Liver (tissue), 9 donors: ENCODE measurements around the gene THRB. TPM values are rescaled to one million over a fixed set of nuclear protein-coding genes. Genes with fewer than 3 reads are reported as not detected.

ENCODE experiments used
- DNase-seq: peaks from one replicate; pipeline ENCODE4 v3.0.0-alpha.2; 2017; ENCODE audit warnings: low spot score
- H3K27ac ChIP-seq, 2 donors: one replicate each; pipeline ENCODE4 v1.7.0; 2013; ENCODE audit warnings: inconsistent platforms in 2 of 2, low read length in 2 of 2, control low read depth in 1 of 2, low read depth in 1 of 2, mild to moderate bottlenecking in 1 of 2
- H3K27me3 ChIP-seq, 4 donors: one replicate each; pipeline versions ENCODE4 v1.6.1 to v1.7.0; 2013; ENCODE audit warnings: low read length in 3 of 4, inconsistent platforms in 1 of 4, mild to moderate bottlenecking in 1 of 4, moderate library complexity in 1 of 4; ENCODE audit not compliant: control insufficient read depth in 4 of 4, insufficient read depth in 4 of 4
- H3K36me3 ChIP-seq, 4 donors: one replicate each; pipeline versions ENCODE4 v1.6.1 to v1.7.0; 2013; ENCODE audit warnings: low read length in 3 of 4, mild to moderate bottlenecking in 3 of 4, low read depth in 1 of 4, moderate library complexity in 1 of 4; ENCODE audit not compliant: control insufficient read depth in 4 of 4, insufficient read depth in 3 of 4
- H3K4me1 ChIP-seq, 4 donors: one replicate each; pipeline versions ENCODE4 v1.6.1 to v1.7.0; 2013; ENCODE audit warnings: low read length in 3 of 4, mild to moderate bottlenecking in 3 of 4, moderate library complexity in 1 of 4; ENCODE audit not compliant: control insufficient read depth in 4 of 4, insufficient read depth in 4 of 4
- H3K4me3 ChIP-seq, 3 donors: one replicate each; pipeline versions ENCODE4 v1.6.1 to v1.7.0; 2013; ENCODE audit warnings: low read length in 3 of 3, control low read depth in 1 of 3, low read depth in 1 of 3, mild to moderate bottlenecking in 1 of 3
- H3K9ac ChIP-seq, 2 donors: one replicate each; pipeline ENCODE4 v1.7.0; 2013; ENCODE audit warnings: low read length in 2 of 2, mild to moderate bottlenecking in 2 of 2, moderate library complexity in 2 of 2, control low read depth in 1 of 2, low read depth in 1 of 2
- H3K9me3 ChIP-seq, 4 donors: one replicate each; pipeline versions ENCODE4 v1.6.1 to v1.7.0; 2013; ENCODE audit warnings: low read length in 3 of 4; ENCODE audit not compliant: control insufficient read depth in 4 of 4
- ATF3 ChIP-seq: IDR thresholded peaks from 2 replicates; pipeline ENCODE4 v1.6.1; 2016; ENCODE audit warnings: antibody characterized with exemption
- CTCF ChIP-seq: fragments of 150-350 bp; IDR thresholded peaks from 2 replicates; pipeline ENCODE4 v1.5.1; 2017; ENCODE audit warnings: improper control_type of control experiment, low read depth, low read length; ENCODE audit not compliant: missing input control
- FOXA1 ChIP-seq: IDR thresholded peaks from 2 replicates; pipeline ENCODE4 v1.6.1; 2016; ENCODE audit warnings: antibody characterized with exemption
- FOXA2 ChIP-seq: IDR thresholded peaks from 2 replicates; pipeline ENCODE4 v1.6.1; 2016; ENCODE audit warnings: antibody characterized with exemption
- GABPA ChIP-seq, 2 donors: IDR thresholded peaks in 1 of 2; conservative IDR thresholded peaks in 1 of 2; 2 replicates each; pipeline ENCODE4 v1.6.1; 2016; ENCODE audit warnings: antibody characterized with exemption in 2 of 2, mild to moderate bottlenecking in 1 of 2, moderate library complexity in 1 of 2
- HNF4A ChIP-seq, 2 donors: conservative IDR thresholded peaks; 2 replicates each; pipeline ENCODE4 v1.6.1; 2016; ENCODE audit warnings: antibody characterized with exemption in 2 of 2, mild to moderate bottlenecking in 2 of 2
- JUND ChIP-seq, 2 donors: IDR thresholded peaks; 2 replicates each; pipeline ENCODE4 v1.6.1; 2016; ENCODE audit warnings: antibody characterized with exemption in 2 of 2
- RAD21 ChIP-seq, 2 donors: IDR thresholded peaks; 2 replicates each; pipeline ENCODE4 v1.6.1; 2016; ENCODE audit warnings: antibody characterized with exemption in 2 of 2, mild to moderate bottlenecking in 2 of 2
- RXRA ChIP-seq, 2 donors: IDR thresholded peaks; 2 replicates each; pipeline ENCODE4 v1.6.1; 2017 to 2018; ENCODE audit warnings: antibody characterized with exemption in 2 of 2, mild to moderate bottlenecking in 1 of 2
- SP1 ChIP-seq: IDR thresholded peaks from 2 replicates; pipeline ENCODE4 v1.6.1; 2018; ENCODE audit warnings: antibody characterized with exemption, mild to moderate bottlenecking
- TAF1 ChIP-seq: conservative IDR thresholded peaks from 2 replicates; pipeline ENCODE4 v1.6.1; 2016; ENCODE audit warnings: antibody characterized with exemption, mild to moderate bottlenecking
- WGBS: extraction: QIAGEN DNeasy Blood & Tissue Kit; methylation state at CpG from one replicate; pipeline ENCODE4 v1.1.7; 2013; 5-methylcytosine and 5-hydroxymethylcytosine counted together
- polyA plus RNA-seq, 2 donors: library from polyadenylated mRNA; stranded (reverse) in 1 of 2; unstranded in 1 of 2; fragments of 200-250 nt in 1 of 2; fragments of >200 nt in 1 of 2; fragmentation: Nextera tagmentation in 1 of 2; extraction: Ambion mirVana in 1 of 2; gene quantifications; one replicate each; pipeline versions ENCODE4 v1.2.1 to v1.2.3, GENCODE V29; 2013 to 2015
- total RNA-seq, 2 donors: library from RNA; depleted of rRNA; stranded (reverse); fragments of >200 nt; gene quantifications; one replicate each; pipeline ENCODE4 v1.2.3, GENCODE V29; 2014
- TF ChIP-seq, protein P1 (sequence below): IDR thresholded peaks from 2 replicates; pipeline ENCODE4 v1.6.1; 2016; ENCODE audit warnings: antibody characterized with exemption
- TF ChIP-seq, protein P2 (sequence below): IDR thresholded peaks from 2 replicates; pipeline ENCODE4 v1.6.1; 2016; ENCODE audit warnings: antibody characterized with exemption, mild to moderate bottlenecking
- donor health status: healthy.
- donor health status: healthy.
- donor health status: healthy.
- donor health status: healthy.
- donor health status: healthy.

The THRB gene
- total and polyA plus RNA-seq, 4 donors, result 5.9 to 23.9 (median 9.3) TPM

DNA sequence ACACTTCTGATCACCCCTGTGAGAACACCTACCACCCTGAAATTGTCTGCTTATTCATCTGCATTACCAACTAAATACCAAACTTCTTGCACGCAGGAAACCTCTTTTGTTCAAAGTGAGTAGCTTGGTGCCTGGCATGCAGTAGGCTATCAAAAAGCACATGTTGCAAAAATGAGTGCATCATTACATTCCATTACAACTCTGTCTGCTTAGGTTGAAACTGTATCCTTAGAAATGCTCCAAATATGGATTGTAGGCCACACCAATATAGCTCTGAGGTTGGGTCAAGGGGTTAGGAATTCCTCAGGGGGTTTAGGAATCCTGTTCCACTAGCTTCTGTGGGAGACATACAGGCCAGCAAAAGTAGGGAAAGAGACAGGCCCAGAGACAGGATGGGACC is 107.2 kb downstream of the THRB start:
- H3K36me3 ChIP-seq, result peaks cover 0 to 3% (median 0%) of the 10 kb centered on the region in 4 donors
- no peak overlapping the region for H3K4me3 ChIP-seq

More for the DNA sequence above, 107.2 kb downstream of the THRB start:
- Histone ChIP-seq H3K4me1 (peaks cover 0 to 1% (median 0%) of the 10 kb centered on the region in 4 donors), H3K9me3 (no peaks in the 10 kb centered on the region), H3K9ac (no peak overlapping the region), H3K27me3 (no peaks in the 10 kb centered on the region), H3K27ac (no peak overlapping the region)
- WGBS, result 99% methylated on average over 1 of the region's 1 CpG
- TF ChIP-seq, protein P1, sequence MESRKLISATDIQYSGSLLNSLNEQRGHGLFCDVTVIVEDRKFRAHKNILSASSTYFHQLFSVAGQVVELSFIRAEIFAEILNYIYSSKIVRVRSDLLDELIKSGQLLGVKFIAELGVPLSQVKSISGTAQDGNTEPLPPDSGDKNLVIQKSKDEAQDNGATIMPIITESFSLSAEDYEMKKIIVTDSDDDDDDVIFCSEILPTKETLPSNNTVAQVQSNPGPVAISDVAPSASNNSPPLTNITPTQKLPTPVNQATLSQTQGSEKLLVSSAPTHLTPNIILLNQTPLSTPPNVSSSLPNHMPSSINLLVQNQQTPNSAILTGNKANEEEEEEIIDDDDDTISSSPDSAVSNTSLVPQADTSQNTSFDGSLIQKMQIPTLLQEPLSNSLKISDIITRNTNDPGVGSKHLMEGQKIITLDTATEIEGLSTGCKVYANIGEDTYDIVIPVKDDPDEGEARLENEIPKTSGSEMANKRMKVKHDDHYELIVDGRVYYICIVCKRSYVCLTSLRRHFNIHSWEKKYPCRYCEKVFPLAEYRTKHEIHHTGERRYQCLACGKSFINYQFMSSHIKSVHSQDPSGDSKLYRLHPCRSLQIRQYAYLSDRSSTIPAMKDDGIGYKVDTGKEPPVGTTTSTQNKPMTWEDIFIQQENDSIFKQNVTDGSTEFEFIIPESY, result no peak
- TF ChIP-seq RAD21 (IDR thresholded peaks at IDR 0.05), result no peak
- no peak for TF ChIP-seq JUND (IDR thresholded peaks at IDR 0.05)
- TF ChIP-seq CTCF, result no peak
- no peak for TF ChIP-seq FOXA1
- TF ChIP-seq GABPA (IDR thresholded peaks at IDR 0.05 in 1 of 2, conservative IDR thresholded peaks at IDR 0.05 in 1 of 2), result no peak
- no peak for TF ChIP-seq TAF1
- TF ChIP-seq, protein P2, sequence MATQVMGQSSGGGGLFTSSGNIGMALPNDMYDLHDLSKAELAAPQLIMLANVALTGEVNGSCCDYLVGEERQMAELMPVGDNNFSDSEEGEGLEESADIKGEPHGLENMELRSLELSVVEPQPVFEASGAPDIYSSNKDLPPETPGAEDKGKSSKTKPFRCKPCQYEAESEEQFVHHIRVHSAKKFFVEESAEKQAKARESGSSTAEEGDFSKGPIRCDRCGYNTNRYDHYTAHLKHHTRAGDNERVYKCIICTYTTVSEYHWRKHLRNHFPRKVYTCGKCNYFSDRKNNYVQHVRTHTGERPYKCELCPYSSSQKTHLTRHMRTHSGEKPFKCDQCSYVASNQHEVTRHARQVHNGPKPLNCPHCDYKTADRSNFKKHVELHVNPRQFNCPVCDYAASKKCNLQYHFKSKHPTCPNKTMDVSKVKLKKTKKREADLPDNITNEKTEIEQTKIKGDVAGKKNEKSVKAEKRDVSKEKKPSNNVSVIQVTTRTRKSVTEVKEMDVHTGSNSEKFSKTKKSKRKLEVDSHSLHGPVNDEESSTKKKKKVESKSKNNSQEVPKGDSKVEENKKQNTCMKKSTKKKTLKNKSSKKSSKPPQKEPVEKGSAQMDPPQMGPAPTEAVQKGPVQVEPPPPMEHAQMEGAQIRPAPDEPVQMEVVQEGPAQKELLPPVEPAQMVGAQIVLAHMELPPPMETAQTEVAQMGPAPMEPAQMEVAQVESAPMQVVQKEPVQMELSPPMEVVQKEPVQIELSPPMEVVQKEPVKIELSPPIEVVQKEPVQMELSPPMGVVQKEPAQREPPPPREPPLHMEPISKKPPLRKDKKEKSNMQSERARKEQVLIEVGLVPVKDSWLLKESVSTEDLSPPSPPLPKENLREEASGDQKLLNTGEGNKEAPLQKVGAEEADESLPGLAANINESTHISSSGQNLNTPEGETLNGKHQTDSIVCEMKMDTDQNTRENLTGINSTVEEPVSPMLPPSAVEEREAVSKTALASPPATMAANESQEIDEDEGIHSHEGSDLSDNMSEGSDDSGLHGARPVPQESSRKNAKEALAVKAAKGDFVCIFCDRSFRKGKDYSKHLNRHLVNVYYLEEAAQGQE, result no peak
- TF ChIP-seq HNF4A (conservative IDR thresholded peaks at IDR 0.05), result no peak
- TF ChIP-seq FOXA2, result no peak
- TF ChIP-seq SP1, result no peak
- TF ChIP-seq RXRA (IDR thresholded peaks at IDR 0.05), result no peak
- TF ChIP-seq ATF3, result no peak
- no peak for DNase-seq
